ENCODE measurements around the gene GDPD2. TPM values are rescaled to one million over a fixed set of nuclear protein-coding genes. Genes with fewer than 3 reads are reported as not detected.
A peak's percentile ranks its signal among the peaks of the same experiment; 100 is the strongest.

GDPD2 gene
- total RNA-seq, 2 donors from 2014 or later: not detected

DNA sequence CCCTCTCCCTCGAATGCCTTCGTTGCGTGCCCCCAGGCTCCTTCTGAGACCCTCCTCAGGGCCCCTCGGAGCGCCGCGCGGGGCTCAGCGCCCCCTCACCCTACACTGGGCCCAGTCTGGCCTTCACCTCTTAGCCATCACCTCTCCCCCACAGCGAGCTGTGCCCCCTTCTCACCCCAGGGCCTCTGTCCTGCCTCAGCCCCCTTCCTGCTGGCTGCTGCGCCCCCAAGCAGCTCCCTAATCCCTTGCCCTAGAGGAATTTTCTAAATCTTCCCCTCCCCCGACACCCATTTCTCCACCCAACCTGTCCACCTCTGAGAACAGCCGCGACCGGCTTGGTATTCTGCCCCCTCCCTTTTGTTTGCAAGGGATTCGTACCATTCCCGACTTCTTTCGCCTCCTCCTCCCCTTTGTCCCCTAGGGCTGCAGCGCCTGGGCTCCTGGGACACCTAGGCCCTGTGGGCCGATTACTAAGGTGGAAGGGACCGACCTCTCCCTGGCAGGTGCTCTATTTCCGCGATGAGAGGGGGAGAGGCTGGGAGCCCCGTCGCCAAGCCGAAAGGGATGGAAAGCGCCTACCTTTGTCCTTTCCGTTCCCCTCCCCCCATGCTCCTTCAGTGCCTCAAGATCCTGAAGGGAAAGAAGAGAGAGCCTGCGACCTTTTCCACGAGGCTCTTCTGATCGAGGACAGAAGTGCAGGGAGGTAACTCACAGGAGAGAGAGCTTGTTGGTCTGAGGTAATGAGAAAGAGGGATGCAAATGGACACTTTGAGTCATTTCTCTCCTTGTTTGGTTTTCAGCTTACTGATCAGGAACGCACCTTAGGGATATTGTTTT is 32.5 kb downstream of the GDPD2 start:
- intact Hi-C loops (cut with DNase I): loop anchor here (10.0 kb wide), 1 partner anchor 209 kb away; no protein-coding TSS in a partner anchor
- Histone ChIP-seq H3K4me1 (replicated peaks) (no peaks in the 10 kb centered on the region), H3K9me3 (no peaks in the 10 kb centered on the region), H3K36me3 (no peaks in the 10 kb centered on the region), H3K27me3 (replicated peaks; ENCODE audit: insufficient read depth) (no peaks in the 10 kb centered on the region), H3K27ac (peak overlapping the region; percentile 83 to 88), H3K4me3 (peak overlapping the region; percentile 52 to 55)
- TF ChIP-seq POLR2AphosphoS5 (IDR thresholded peaks at IDR 0.05): no peak
- TF ChIP-seq POLR2A (IDR thresholded peaks at IDR 0.05): no peak
- DNase-seq (ENCODE audit: low spot score): peak; percentile 4
- 6% methylated on average over 24 of the region's 32 CpGs for WGBS

DNA sequence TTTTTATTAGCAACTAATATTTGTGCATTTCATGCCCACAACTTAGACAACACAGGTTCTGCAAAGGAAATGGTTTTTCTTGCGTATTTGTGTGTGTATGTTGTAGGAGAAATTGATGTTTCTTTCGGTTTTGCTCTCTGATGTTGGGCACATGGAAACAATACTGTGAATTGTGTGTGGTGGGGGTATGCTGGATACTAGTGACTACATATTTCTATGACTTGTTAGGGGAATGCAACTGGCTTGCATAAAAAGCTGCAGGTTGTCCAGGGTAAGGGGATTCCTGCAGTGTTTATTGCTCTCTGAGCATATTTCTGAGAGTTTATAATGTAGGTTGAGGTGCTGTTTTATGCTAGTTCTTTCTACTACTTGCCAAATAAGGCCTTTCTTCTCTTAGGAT is 33.1 kb downstream of the GDPD2 start:
- TF ChIP-seq, protein P1, sequence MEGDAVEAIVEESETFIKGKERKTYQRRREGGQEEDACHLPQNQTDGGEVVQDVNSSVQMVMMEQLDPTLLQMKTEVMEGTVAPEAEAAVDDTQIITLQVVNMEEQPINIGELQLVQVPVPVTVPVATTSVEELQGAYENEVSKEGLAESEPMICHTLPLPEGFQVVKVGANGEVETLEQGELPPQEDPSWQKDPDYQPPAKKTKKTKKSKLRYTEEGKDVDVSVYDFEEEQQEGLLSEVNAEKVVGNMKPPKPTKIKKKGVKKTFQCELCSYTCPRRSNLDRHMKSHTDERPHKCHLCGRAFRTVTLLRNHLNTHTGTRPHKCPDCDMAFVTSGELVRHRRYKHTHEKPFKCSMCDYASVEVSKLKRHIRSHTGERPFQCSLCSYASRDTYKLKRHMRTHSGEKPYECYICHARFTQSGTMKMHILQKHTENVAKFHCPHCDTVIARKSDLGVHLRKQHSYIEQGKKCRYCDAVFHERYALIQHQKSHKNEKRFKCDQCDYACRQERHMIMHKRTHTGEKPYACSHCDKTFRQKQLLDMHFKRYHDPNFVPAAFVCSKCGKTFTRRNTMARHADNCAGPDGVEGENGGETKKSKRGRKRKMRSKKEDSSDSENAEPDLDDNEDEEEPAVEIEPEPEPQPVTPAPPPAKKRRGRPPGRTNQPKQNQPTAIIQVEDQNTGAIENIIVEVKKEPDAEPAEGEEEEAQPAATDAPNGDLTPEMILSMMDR (IDR thresholded peaks at IDR 0.05): no peak
- TF ChIP-seq POLR2A (IDR thresholded peaks at IDR 0.05) (no peak), POLR2AphosphoS5 (IDR thresholded peaks at IDR 0.05) (no peak)
- WGBS: 33% methylated on average over 2 of the region's 2 CpGs
- peak overlapping the region in 1 of 2 donors; percentile 52 for H3K4me3 ChIP-seq
- no peaks in the 10 kb centered on the region for H3K4me1 ChIP-seq (replicated peaks)
- H3K9me3 ChIP-seq: no peaks in the 10 kb centered on the region
- intact Hi-C loops (cut with DNase I): loop anchor here (10.0 kb wide), 1 partner anchor 209 kb away; no protein-coding TSS in a partner anchor
- no peaks in the 10 kb centered on the region for H3K27me3 ChIP-seq (replicated peaks; ENCODE audit: insufficient read depth)
- peak overlapping the region in 1 of 2 donors; percentile 83 for H3K27ac ChIP-seq
- DNase-seq (ENCODE audit: low spot score): no peak
- no peaks in the 10 kb centered on the region for H3K36me3 ChIP-seq

DNA sequence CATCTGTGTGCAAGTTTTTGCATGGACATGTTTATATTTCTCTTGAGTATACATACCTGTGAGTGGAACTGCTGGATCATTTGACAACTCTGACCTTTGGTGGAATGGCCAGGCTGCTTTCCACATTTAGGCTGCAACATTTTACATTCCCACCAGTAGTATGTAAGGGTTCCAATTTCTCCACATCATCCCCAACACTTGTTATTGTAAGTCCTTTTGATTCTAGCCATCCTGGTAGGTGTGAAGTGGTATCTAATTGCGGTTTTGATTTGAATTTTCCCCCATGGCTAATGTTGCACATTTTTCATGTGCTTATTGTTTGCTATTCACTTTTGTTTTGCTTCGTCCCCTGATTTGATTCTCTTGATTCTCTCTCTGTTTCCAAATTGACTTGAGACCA is 37.9 kb downstream of the GDPD2 start:
- intact Hi-C loops (cut with DNase I): no loop called here
- no peaks in the 10 kb centered on the region for H3K27me3 ChIP-seq (replicated peaks; ENCODE audit: insufficient read depth)
- no peak overlapping the region for H3K27ac ChIP-seq
- H3K9me3 ChIP-seq: no peaks in the 10 kb centered on the region
- no peaks in the 10 kb centered on the region for H3K4me1 ChIP-seq (replicated peaks)
- no peaks in the 10 kb centered on the region for H3K36me3 ChIP-seq
- no peak for DNase-seq (ENCODE audit: low spot score)
- TF ChIP-seq POLR2AphosphoS5 (IDR thresholded peaks at IDR 0.05): no peak
- no peak for TF ChIP-seq POLR2A (IDR thresholded peaks at IDR 0.05)
- TF ChIP-seq, protein P1 (IDR thresholded peaks at IDR 0.05): no peak
- 100% methylated on average over 2 of the region's 2 CpGs for WGBS
- H3K4me3 ChIP-seq: no peak overlapping the region

DNA sequence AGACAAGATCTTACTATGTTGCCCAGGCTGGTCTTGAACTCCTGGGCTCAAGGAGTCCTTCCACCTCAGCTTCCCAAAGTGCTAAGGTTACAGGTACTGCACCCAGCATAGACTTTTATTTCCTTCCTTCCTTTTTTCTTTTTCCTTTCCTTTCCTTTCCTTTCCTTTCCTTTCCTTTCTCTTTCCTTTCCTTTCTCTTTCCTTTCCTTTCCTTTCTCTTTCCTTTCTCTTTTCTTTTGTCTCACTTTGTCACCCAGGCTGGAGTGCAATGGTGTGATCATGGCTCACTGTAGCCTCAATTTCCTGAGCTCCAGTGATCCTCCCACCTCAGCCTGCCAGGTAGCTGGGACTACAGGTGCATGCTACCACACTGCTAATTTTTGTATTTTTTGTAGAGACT is 40.9 kb downstream of the GDPD2 start:
- intact Hi-C loops (cut with DNase I): no loop called here
- H3K9me3 ChIP-seq: no peaks in the 10 kb centered on the region
- H3K27ac ChIP-seq: no peak overlapping the region
- H3K4me1 ChIP-seq (replicated peaks): no peaks in the 10 kb centered on the region
- no peaks in the 10 kb centered on the region for H3K36me3 ChIP-seq
- H3K27me3 ChIP-seq (replicated peaks; ENCODE audit: insufficient read depth): no peaks in the 10 kb centered on the region
- no peak overlapping the region for H3K4me3 ChIP-seq
- no peak for DNase-seq (ENCODE audit: low spot score)
- TF ChIP-seq, protein P1 (IDR thresholded peaks at IDR 0.05): no peak

DNA sequence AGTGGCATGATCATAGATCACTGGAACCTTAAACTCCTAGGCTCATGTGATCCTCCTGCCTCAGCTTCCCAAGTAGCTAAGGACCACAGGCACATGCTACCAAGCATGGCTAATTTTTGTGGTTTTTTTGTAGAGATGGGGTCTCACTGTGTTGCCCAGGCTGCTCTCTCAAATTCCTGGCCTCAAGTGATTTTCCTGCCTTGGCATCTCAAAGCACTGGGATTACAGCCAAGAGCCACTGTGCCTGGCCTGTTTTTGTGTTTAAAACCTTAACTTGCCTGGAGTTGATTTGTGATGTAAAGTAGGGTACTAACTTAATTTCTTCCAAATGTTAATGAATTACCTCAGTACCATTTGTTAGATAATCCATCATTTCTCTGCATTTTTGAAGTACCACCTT is 43.9 kb downstream of the GDPD2 start:
- Histone ChIP-seq H3K36me3 (no peaks in the 10 kb centered on the region), H3K27ac (no peak overlapping the region), H3K4me1 (replicated peaks) (no peaks in the 10 kb centered on the region), H3K9me3 (no peaks in the 10 kb centered on the region), H3K4me3 (no peak overlapping the region), H3K27me3 (replicated peaks; ENCODE audit: insufficient read depth) (no peaks in the 10 kb centered on the region)
- intact Hi-C loops (cut with DNase I): no loop called here
- TF ChIP-seq POLR2AphosphoS5 (IDR thresholded peaks at IDR 0.05) (no peak), POLR2A (IDR thresholded peaks at IDR 0.05) (no peak)
- TF ChIP-seq, protein P1 (IDR thresholded peaks at IDR 0.05): no peak
- DNase-seq (ENCODE audit: low spot score): no peak
